ENCODE data around the gene RPL31.
A peak's percentile ranks its signal among the peaks of the same experiment; 100 is the strongest.

RPL31 gene

DNA sequence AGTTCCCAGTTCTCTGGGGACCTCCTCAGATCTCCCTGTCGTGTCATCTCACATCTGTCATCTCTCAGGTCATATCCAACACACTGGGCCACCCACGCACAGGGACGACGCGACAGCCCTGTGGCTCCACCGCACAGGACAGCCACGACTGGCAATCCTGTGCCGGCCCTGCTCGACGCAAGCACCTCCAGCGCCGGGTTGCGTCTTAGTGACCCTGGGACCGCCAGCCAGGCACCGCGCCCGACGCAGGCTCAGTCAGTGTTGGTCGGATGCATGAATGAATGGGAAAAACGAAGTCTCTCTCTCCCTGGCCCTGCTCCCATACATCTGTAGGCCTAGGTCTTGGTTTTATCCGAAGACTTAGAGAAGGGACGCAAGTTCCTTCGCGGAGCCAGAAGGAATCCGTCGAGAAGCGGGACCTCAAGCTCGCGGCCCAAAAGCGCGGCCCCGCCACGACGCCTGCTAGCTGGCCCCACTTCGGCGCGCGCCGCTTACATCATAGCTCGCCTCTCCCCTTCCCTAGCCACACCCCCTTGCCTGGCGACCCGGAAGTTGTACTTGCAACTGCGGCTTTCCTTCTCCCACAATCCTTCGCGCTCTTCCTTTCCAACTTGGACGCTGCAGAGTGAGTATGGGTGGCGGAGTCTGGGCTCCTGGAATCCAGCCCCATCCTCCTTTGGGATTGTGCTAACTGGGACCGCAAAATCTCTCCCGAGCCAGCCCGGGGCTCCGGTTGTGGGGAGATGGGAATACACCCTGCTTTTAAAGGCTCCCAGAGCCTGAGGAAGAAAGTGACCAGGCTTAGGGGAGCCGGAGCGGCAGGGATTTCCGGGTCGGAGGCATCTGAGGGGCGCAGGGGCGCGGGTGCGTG, at the start of gene RPL31:
Gene RPL31 (plus strand): TSS at position 599 of the 871 bp plus-strand sequence. CDS start 413 bp downstream, outside the sequence.
- peak; percentile 99 for DNase-seq

DNA sequence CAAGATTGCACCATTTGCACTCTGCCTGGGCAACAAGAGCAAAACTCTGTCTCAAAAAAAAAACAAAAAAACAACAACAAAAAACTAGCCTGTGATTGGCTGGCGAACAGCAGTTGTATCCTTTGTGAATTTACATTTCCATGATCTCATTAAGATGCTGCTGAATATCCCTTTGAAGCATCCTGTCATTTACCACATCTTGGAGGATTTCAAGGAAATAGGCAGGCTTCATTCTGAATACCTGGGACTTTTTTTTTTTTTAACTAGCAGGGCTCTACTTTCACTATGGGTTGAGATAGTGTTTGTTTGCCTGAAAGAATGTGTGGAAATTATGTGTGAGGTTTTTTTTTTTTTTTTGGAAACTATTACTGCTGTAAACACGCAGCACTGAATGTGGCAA, 49.6 kb upstream of the RPL31 start:
- no peak for DNase-seq

DNA sequence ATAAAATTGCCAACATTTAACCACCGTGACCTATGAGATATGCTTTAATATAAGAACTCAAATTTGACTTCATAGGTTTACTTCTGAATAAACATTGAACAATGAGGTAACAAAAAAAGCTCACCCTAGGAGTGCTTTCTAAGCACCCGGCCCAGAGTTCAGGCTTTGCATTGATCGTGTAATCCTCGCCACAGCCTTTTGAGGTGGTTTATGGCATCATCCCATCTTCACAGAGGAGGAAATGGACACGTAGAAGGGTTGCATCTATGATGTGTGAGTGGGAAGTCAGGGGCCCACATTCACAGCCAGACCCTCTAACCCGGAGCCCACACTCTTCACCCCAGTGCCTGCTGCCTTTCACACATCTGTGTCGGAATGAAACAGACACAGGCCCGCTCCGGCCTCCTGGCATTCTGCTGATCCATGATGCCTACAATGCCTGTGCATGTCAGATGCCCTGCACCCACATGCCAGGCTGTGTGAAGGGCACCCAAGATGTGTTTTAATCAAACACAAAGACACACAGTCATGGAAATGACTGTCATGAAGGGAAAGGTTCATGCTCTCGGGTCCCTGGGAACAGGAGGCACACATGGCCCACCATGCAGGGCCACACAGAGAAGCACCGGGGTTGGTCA, 48.6 kb upstream of the RPL31 start:
- DNase-seq = no peak

DNA sequence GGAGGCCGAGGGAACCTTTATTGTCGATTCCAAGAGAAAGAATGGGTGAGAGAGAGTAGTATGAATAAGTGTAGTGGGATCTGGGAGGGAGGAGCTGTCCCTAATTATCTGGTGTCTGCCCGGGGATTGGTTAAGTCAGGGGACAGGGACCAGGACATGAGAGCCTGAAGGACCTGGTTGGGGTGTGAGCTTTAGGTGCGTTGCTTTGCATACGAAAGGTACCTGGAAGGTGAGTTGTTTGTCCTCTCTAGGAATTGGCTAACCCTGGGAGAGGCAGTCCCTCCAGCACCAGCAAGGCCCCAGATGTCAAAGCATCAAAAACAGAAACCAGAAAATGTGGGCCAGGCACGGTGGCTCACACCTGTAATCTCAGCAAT, 48.1 kb upstream of the RPL31 start:
- DNase-seq = no peak

DNA sequence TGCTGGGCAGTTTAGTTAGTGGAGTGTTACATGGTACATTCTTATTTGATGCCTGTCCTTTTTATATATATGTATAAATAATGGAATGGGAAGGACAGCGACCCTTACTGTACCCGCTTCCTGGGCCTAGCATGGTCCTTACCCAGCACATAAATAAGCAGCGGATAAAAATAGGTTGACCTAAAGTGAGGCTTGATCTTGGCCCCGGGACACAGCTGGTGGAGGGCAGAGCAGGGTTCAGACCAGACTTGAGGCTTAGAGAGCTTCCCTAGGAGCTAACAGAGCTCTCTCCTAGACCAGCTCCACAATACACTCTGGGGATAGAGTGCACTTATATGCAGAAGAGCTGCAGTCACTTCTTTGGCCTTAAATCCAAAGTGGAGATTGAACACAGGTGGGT, 46.9 kb upstream of the RPL31 start:
- no peak for DNase-seq

DNA sequence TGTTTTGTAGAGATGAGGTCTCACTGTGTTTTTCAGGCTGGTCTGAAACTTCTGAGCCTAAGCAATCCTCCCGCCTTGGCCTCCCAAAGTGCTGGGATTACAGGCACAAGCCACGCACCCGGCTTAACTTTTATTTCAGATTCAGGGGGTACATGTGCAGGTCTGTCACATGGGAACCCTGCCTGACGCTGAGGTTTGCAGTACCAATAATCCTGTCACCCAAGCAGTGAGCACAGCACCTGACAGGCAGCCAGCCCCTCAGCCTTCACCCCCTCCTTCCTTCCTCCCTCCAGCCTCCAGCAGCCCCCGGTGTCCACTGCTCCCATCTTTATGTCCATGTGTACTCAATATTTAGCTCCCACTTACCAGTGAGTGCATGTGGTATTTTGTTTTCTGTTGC, 46.0 kb upstream of the RPL31 start:
- no peak for DNase-seq

DNA sequence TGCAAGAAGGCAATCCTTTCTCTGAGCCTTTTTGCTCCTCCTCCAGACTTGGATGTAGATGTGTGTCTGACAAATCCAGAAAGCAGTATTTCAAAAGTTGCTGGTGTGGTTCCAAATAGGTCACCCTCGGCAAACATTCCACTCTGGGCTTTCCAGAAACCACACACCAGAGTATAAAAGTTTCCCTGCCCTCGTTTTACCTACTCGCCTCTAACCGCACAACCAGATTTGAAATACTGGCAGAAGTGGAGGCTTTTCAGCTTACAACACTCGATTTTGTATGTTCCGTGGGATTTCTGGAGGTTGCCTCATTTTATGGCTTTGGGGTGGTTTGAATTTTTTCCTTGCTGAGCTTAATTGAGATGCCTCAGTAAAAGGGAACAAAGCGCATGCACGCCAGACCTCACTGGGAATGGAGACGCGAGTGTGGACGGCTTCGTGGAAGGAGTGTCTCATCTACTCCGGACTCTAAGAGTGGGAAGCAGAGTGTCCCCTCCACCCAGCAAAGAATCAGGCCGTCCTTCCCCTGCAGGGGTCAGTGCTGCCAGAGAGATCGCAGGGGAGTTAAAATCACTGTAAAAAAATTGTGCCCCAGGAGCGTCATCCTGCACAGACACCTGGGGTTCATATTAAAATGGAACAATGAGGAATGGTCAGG, 44.0 kb upstream of the RPL31 start:
- DNase-seq = no peak

DNA sequence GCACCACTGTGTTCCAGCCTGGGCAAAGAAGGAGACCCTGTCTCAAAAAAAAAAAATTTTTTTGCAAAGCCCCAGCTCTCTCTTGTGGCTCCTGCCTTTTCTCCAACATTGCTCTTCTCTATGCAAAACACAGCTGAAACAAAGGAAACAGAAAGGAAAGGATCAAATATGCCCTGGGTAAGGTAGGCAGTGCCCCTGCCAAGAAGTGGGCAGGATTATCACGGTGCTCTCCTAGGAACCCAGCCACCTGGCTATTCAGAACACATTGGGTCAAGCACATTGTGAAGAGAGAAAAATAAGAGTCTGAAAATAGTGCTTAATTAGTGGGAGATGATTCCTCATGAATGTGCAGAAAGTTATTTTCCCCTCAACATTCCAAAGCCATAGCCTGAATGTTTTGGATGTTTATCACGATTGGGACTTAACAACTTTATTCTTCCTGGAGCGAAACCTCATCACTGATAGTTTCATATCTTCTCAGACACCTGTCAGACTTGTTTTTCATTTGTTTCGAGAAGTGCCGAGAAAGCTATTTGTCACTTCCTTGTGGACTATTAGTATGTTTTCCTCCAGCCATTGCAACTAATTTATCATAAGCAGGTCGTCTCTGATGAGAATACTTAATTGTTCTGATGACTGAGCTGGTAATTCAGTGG, 42.7 kb upstream of the RPL31 start:
- DNase-seq = no peak

DNA sequence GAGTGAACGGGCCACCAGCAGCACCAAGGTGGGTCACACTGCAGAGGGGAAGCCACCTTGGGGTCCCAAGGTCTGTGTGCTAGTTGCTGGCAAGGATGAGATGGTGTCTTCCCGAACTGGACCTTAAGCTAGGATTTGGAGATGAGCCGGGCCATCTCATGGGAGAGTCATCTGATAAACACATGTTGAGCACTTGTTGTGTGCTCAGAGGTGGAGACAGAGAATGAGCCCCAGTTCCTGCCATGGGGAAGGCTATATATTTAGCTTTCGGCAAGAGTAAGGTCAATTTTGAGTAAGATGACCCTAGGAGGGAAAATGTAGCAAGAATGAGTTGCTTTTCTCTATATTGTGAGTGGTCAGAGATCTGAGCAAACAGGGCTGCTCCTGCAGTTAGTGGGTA, 41.4 kb upstream of the RPL31 start:
- no peak for DNase-seq

DNA sequence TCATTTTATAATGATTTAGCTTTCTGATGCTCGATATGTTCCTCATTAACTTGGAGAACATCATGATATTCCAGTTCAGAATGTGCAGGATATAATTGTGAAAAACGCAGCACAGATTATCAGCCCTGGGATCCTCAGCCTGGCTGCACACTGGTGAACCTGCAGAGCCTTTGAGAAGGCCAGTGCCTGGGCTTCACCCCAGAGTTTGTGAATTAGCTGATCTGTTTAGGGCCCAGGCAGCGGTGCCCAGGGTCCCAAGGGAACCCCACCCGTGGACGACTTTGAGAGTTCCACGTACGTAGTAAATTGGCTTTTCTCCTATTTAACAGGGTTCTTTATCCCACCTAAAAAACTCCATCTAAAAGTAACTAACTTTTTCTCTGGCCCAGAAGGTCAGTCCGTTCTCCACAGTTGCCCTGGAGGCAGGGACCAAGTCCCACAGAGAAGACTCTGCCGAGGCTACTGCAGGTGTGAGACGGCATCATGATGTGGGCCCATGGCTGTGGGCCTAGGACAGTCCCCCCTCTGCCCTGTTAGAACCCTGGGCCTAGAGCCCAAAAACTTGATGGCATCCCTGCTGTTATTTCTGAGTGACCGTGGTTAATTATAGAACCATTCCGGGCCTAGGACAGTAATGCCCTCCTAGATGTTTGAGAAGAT, 39.6 kb upstream of the RPL31 start:
- DNase-seq = no peak

DNA sequence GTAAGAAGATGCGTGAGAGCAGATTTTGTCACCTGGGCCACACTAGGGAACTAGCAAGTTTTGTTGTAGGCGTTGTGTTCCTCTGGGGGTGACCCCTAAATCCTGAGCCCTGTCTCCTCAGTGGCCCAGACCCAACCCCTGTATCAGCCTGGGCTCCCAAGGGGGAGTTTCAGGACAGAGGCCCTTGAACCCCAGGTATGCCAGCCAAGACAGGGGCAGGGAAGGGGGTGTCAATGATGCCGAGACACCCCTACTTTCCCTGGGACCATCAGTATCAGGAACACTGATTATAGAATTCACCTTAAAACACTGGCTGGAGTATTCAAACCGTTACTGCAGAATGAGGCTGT, 39.1 kb upstream of the RPL31 start:
- DNase-seq = no peak

DNA sequence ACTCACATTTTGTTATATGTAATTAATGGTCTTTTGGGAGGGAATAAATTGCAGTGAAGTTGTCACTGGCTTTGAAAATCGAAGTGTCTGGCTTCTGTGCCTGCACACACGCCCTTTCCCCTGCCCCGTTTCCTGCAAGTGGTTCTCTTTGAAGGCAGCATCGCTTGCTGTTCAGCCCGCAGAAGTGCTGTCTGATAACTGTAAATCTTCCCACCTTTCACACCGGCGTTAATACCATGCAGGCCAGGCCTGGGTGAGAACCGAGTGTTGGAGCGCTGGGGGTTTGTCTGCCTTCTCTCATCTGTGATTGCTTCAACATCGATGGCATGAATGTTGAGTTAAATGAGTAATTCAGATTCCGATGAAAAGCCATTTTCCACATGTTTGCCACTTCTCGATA, 37.9 kb upstream of the RPL31 start:
- no peak for DNase-seq

DNA sequence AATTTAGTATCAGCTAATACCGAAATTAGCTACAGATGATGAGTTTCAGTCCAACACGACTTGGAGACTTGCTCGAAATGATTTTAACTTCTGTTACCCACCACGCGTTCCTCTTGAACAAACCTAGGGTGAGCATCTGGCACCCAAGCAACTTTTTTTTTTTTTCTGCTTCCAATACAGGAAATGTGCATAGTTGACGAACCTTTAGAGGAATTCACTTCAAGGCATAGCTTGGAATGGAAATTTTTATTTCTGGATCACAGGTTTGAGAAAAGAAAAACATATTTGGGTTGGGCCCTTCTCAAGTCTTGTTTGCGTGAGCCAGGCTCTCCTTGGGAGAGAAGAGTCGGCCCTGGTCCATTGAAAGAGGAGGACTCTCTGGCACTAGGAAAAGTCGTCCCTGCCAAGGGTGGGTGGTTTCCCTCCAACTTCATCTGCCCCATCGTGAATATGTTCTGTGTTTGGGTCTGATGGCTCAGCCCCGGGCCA, 37.4 kb upstream of the RPL31 start:
- no peak for DNase-seq

DNA sequence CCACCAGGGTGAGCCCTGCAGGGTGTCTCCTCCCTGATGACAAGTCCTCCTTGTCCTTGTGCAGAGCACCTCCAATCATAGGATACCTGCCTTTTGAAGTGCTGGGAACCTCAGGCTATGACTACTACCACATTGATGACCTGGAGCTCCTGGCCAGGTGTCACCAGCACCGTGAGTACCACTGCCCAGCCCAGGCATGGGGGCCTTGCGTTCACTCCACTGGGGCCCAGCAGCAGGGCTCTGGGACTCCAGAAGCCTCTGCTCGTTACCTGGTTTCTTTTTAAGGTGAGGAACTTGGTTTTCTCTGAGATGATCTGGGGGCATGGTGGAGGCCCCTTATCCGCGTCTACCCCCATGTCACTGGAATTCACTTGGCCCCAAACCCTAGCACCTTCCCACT, 36.5 kb upstream of the RPL31 start:
- DNase-seq = no peak

DNA sequence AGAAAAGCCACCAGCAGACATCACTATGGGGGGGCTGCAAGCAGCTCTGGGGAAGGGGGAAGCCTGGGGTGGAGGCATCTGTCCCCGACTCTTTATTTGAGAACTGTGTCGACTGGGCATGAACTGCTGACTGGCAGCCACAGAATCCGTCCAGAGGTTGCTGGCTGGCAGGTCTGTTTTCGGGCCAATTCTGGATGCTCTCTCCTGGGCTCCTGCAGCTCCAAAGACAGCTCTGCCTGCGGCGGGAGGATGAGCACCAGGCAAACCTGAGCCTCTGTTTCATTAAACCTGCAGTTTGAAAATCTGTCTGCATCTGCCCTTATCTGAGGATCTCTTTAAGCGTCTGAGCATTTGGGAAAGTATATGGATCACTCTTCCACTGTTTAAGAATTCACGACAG, 34.4 kb upstream of the RPL31 start:
- no peak for DNase-seq

DNA sequence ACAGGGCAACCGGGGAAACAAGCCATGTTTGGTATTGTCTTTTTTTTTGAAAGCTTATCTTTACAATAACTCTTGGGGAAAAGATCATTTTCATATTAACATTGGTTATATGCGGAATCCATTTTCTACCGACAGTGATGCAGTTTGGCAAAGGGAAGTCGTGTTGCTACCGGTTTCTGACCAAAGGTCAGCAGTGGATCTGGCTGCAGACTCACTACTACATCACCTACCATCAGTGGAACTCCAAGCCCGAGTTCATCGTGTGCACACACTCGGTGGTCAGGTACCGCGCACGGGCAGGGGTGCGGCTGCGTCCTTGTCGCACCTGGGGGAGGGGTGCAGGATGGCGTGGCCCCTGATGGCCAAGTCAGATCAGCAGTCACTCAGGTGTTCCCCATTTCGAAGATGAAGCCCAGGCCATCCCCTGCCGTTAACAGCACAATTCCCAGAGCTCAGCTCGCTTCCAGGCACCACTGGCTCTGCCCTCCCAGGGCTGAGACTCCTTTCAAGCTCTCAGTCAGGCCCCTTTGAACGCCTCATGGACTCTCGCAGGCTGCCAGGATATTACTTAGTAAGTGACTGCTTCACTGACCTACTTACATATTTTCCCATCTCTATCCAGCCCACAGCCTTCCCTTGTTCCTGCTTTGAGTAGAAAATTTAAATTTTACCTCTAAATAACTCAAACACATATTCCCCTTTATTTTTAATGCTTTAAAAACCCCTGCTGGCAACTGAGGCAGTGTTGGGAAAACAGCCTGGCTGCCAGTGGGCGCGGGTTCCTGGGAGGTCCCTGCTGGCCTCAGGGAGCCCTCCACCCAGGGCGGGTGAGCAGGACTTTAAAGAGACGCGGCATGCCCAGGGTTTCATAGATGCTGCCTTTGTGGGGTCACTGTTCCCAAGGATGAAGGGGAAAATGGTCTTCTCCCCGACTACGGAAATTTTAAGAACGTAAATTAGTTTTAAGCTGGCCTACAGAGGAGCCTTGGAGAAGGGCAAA, 33.6 kb upstream of the RPL31 start:
- no peak for DNase-seq

DNA sequence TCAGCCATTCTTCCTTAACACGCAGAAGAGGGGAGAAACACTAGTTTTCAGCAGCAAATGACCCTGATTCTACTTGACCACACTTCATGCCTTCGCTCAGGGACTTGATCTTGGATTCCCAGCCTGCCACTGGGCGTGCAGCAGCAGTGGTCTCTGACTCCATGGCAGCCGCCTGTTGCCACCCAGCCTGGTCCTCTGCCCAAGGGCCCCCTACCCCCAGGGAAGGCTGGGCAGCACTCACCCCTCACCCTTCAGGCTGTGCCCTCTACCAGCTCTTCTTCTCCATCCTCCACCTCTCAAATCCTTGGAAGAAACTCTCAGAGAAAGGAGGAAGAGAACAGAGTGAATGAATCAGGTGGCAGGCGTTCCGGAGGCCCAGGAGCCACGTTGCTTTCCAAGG, 32.1 kb upstream of the RPL31 start:
- no peak for DNase-seq

DNA sequence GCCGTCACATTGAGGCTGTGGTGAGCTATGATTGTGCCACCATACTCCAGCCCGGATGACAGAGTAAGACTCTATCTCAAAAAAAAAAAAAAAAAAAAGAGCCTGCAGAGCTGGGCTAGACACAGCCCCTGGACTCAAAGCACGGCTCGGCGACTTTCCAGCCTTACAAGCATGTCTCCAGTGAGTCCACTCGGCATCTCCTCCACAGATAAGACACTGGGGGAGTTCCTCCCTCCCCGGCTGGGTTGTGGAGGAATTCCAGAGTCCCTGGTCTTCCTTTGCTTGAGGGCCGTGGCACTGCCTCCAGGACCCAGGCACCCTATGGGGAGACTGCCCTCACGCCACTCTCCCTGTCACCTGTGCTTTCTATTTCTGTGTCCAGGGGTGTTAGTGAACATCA, 30.9 kb upstream of the RPL31 start:
- DNase-seq = no peak

DNA sequence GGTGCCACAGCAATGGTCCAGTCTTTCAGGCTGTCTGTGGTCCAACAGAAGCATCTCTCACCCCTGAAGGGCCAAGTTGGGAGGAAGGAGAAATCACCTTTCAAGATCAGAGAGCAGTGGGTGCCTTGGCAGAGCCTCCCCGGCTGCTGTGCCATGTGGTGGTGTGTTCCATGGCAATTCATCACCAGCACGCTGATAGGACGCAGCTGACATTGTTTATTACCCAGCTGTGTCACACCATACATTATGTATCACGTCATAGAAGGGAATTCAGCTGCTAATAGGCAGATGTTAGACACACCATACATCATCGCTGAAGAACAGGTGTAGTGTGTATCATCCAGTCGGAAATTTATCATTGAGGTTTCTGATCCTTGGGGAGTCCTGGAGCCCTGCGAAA, 29.6 kb upstream of the RPL31 start:
- no peak for DNase-seq

DNA sequence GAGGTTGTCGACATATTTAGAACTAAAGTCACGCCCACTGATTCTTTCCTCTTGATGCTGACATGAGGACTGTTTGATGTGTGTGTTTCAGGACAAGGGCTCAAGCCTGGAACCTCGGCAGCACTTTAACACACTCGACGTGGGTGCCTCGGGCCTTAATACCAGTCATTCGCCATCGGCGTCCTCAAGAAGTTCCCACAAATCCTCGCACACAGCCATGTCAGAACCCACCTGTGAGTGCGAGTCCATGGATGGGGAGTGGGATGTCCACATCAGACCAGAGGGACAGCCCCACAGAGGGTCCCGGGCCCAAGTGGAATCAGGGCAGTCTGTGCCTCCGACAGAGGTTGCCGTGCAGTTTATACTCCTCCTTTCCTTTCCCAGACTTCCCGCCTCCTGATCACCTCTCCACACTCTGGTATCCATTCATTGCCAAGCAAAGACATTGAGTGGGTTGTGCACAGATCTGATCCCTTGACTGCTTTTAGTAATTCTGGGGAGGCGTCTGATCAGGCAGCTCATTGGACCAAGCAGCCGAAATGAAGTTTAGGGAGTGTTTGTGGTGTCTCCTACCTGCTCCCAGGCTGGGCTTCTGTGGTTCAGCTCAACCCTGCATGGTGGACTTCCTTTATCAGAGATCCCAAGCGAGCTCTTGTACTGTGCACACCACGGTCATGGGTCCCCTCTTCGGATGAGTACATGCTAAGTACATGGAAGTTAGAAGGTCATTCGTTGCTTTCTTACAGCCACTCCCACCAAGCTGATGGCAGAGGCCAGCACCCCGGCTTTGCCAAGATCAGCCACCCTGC, 27.2 kb upstream of the RPL31 start:
- DNase-seq = no peak

DNA sequence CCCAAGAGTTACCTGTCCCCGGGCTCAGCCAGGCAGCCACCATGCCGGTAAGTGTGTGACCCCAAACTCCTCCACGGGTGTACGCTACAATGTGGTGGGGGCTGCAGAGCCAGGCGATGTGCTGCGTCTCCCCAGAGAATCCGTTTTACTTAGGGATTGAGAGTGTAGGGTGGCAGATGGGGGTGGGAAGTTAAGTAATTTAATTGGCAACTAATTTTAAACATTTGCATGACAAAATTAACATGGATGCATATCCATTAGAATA, 26.6 kb upstream of the RPL31 start:
- no peak for DNase-seq
